GM08714 (cell line): ENCODE results near the gene PDZRN4.
"Not testable (repeated sequence)": the region's sequence is repeated elsewhere in the genome, so short reads cannot be mapped to it uniquely, and the experiment has no call there.

Source experiments
- H3K4me3 ChIP-seq: fragments of 200-500 bp; sonication (Bioruptor generic); 2 replicates; pipeline ENCODE4 v1.5.1; 2014; ENCODE audit warnings: mild to moderate bottlenecking, low read length, inconsistent platforms
- ZNF274 ChIP-seq: IDR thresholded peaks from 2 replicates; pipeline ENCODE4 v1.6.1; 2012; ENCODE audit warnings: mild to moderate bottlenecking, low read depth, low read length

Gene PDZRN4

GRCh38 chr12:41536813-41537490, 348.8 kb downstream of the PDZRN4 start:
- TF ChIP-seq ZNF274 = no peak
- no peak overlapping the region for H3K4me3 ChIP-seq

GRCh38 chr12:41537522-41537921, 349.4 kb downstream of the PDZRN4 start:
- no peak overlapping the region for H3K4me3 ChIP-seq
- no peak for TF ChIP-seq ZNF274

GRCh38 chr12:41545761-41546160, 357.6 kb downstream of the PDZRN4 start:
- no peak overlapping the region for H3K4me3 ChIP-seq
- TF ChIP-seq ZNF274 = no peak

- not testable (repeated sequence) for H3K4me3 ChIP-seq
Measured at GRCh38 chr12:41547071-41547470, 359.0 kb downstream of the PDZRN4 start.

- TF ChIP-seq ZNF274 = no peak
- no peak overlapping the region for H3K4me3 ChIP-seq
Measured at GRCh38 chr12:41548926-41549325, 360.8 kb downstream of the PDZRN4 start.

- no peak for TF ChIP-seq ZNF274
Measured at GRCh38 chr12:41552588-41552987, 364.5 kb downstream of the PDZRN4 start.

GRCh38 chr12:41556176-41556575, 368.1 kb downstream of the PDZRN4 start:
- H3K4me3 ChIP-seq = no peak overlapping the region
- TF ChIP-seq ZNF274 = no peak

More at GRCh38 chr12:41552588-41552987, 364.5 kb downstream of the PDZRN4 start:
- H3K4me3 ChIP-seq = no peak overlapping the region

GRCh38 chr12:41557344-41557743, 369.2 kb downstream of the PDZRN4 start:
- no peak overlapping the region for H3K4me3 ChIP-seq
- no peak for TF ChIP-seq ZNF274

GRCh38 chr12:41558671-41559070, 370.6 kb downstream of the PDZRN4 start:
- H3K4me3 ChIP-seq = no peak overlapping the region
- no peak for TF ChIP-seq ZNF274

GRCh38 chr12:41563051-41563450, 374.9 kb downstream of the PDZRN4 start:
- no peak overlapping the region for H3K4me3 ChIP-seq

GRCh38 chr12:41564816-41565215, 376.7 kb downstream of the PDZRN4 start:
- H3K4me3 ChIP-seq = no peak overlapping the region
- no peak for TF ChIP-seq ZNF274

More at GRCh38 chr12:41563051-41563450, 374.9 kb downstream of the PDZRN4 start:
- TF ChIP-seq ZNF274 = no peak

- no peak overlapping the region for H3K4me3 ChIP-seq
- no peak for TF ChIP-seq ZNF274
Measured at GRCh38 chr12:41566703-41567102, 378.6 kb downstream of the PDZRN4 start.

GRCh38 chr12:41573445-41573844, 385.3 kb downstream of the PDZRN4 start:
- H3K4me3 ChIP-seq = no peak overlapping the region
- no peak for TF ChIP-seq ZNF274

GRCh38 chr12:41576925-41577324, 388.8 kb downstream of the PDZRN4 start:
- no peak for TF ChIP-seq ZNF274
- H3K4me3 ChIP-seq = no peak overlapping the region

GRCh38 chr12:41577995-41578394, 389.9 kb downstream of the PDZRN4 start:
- no peak overlapping the region for H3K4me3 ChIP-seq
- TF ChIP-seq ZNF274 = no peak

GRCh38 chr12:41585784-41586183, 397.7 kb downstream of the PDZRN4 start:
- TF ChIP-seq ZNF274 = no peak

More at GRCh38 chr12:41585784-41586183, 397.7 kb downstream of the PDZRN4 start:
- no peak overlapping the region for H3K4me3 ChIP-seq
